Uterus (tissue), 2 donors: Measurements from ENCODE around the gene NDNF.

Experiments
- CTCF ChIP-seq, 4 experiments: fragments of 200-600 bp in 2 of 4; fragments of 450-650 bp in 2 of 4; sonication (generic) in 2 of 4; IDR thresholded peaks; one replicate each; pipeline ENCODE4 v1.5.1; 2016 to 2019; ENCODE audit warnings: antibody characterized with exemption in 4 of 4, mild to moderate bottlenecking in 2 of 4, moderate library complexity in 1 of 4
- POLR2A ChIP-seq, 2 donors: fragments of 450-650 bp; IDR thresholded peaks; one replicate each; pipeline ENCODE4 v1.6.1; 2016; ENCODE audit warnings: antibody characterized with exemption in 2 of 2, mild to moderate bottlenecking in 1 of 2, moderate library complexity in 1 of 2

- TF ChIP-seq CTCF (IDR thresholded peaks at IDR 0.05), result no peak
- TF ChIP-seq POLR2A (IDR thresholded peaks at IDR 0.05), result no peak
Measured at GRCh38 chr4:121108557-121108956, 36.2 kb upstream of the NDNF start.
